Activated CD4-positive, alpha-beta T cell treated with anti-CD3 and anti-CD28 coated beads, Interleukin-2, amount 50 U/mL, for 4 hours (primary cell): Measurements from ENCODE around the gene NCR3LG1.
A peak's percentile ranks its signal among the peaks of the same experiment; 100 is the strongest.

ENCODE experiments used
- DNase-seq, 2 experiments: peaks; one replicate each; pipeline ENCODE4 v3.0.0-alpha.2; 2020

The NCR3LG1 gene

GRCh38 chr11:17375547-17375946 is 23.9 kb downstream of the NCR3LG1 start:
- DNase-seq: no peak

- DNase-seq: no peak
These were observed 24.9 kb downstream of the NCR3LG1 start for GRCh38 chr11:17376493-17376892.

DNA sequence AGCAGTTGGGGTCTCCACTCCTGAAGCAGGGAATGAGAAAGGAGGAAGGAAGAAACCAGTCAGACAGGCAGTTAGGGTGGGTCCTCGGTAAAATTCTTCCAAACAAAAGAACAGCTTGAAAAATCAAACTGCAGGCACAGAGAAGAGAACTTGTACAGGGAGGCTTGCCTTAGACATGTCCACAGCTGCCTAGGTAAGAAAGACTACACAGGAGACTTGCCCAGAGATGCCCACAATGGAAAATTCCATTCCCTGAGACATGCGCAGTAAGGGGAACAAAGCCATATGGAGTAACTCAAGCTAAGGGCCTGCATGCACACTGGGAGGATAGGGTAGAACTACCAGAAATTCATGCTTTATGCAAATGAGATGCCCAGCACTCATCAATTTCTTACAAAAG is 27.1 kb downstream of the NCR3LG1 start:
- DNase-seq: no peak

DNA sequence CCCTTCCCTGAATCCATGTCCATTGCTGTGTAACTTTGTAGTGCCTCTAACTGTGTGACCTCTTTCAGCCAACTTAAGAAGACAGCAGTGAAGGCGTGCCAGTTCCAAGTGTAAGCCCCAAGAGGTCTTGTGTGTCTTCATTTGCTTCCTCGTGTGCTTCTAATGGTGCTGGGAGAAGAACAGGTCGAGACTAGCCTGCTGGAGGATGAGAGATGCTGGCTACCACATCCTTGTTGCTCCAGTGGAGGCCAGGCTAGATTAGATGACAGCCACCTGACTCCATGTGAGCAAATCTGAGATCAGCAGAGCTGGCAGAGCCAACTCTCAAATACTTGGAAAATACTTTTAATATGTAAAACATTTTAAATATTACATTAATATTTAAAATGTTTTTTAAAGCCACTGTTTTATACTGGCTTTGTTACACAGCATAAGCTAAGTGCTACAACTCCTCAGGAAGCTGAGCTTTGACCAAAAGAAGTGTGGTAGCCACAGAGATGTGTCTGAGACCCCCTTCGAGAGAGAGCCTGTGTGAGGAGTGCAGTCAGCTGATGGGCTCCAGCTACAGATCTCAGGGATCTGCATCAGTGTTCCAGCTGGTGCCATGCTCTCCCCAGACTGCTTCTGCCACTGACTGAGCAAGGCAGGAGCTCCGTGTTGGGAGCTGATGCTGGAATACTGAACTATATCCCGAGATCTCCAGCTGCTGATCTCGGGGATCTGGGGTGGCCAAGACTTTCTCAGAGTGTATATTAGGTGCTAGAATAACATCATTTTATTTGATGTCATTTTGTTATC is 28.0 kb downstream of the NCR3LG1 start:
- no peak for DNase-seq

GRCh38 chr11:17381156-17381555 is 29.6 kb downstream of the NCR3LG1 start:
- no peak for DNase-seq

DNA sequence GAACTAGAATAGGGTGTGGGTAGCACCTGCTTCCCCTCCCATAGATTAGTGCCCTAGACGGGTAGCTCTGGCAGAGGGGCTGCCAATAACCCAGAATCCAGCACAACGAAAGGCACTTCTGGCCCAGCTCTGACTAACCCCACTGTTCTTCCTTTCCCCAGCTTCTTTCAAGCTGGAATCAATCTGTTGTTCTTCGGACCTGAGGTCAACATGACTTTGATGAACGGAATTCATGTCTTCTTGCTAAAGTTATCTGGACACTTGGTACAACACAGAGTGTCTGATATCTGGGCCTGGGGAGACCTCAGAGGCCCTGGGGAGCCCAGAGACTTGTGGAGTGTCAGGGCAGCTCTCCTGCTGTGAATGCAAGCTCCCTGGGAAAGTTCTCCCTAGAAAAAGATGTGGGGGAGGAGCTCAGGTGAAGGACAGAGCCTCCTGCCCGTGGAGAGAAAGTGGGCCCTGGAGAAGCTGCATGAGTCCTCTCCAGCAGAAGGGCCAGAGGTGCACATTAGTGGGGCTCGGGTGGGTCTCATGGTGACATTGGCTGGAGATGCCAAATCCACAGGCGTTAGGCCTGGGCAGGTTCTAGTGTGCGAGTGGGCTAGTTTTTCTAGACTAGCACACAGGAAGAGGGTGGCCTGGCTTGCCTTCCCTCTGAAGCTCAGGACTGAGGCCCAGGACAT is 30.6 kb downstream of the NCR3LG1 start:
- no peak for DNase-seq

DNA sequence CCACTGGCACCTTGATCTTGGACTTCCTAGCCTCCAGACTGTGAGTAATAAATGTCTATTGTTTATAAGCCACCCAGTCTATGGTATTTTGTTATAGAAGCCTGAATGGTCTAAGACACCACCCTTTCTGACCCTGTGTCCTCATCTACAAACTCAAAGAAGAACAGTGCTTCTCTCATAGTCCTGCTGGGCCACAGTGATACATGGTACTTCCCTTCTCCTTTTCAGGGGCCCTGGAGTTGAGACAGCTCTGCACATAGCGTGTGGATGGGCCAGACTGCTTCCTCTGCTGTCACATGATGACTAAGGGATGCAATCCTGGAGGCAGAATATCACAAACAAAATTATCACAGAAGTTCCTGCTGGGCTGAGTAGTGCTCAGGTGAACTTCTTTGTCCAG is 31.9 kb downstream of the NCR3LG1 start:
- DNase-seq: no peak

- DNase-seq: peak; percentile 71 to 72
These were observed 32.5 kb downstream of the NCR3LG1 start for GRCh38 chr11:17384002-17384511.

DNA sequence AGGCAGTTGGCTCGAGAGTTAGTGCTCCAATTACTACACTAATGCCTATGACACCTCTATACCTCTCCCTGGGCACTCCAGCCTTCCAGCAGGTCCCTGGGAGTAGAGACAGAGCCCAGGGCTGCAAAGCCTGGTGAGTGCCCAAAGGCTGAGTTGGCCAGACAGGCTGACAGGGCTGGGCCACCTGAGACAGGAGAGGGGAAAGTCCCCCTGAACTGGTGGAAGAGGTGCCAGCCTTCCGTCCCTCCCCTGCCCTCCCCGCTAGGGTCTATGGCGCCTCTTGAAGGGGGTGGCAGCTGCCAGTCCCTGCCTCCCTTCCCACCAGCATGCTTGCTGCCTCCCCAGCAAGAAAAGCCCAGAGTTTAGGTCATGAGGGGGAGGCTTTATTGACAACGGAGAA is 33.9 kb downstream of the NCR3LG1 start:
- no peak for DNase-seq

DNA sequence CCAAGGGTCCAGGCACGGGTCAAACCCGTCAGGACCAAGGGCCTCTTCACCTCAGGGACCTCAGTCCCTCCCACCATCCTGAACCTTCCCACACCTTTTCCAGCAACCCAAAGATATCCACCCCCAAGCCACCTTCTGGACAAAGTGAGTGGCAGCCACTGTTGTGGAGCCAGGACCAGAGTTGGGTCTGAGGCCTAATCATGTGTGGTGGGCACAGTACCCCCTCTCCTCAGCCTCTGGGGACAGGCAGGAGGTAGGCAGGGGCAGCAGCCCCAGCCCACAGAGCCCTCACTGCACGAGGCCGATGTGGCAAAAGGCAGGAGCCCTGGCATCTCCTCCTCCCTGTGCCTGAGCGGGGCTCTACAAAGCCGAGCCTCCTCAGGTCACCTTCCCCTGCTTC is 34.3 kb downstream of the NCR3LG1 start:
- no peak for DNase-seq

- DNase-seq: peak; percentile 13 to 17
These were observed 34.9 kb downstream of the NCR3LG1 start for GRCh38 chr11:17386331-17387084.

GRCh38 chr11:17387254-17387653 is 35.7 kb downstream of the NCR3LG1 start:
- DNase-seq: no peak

- DNase-seq: no peak
These were observed 36.2 kb downstream of the NCR3LG1 start for GRCh38 chr11:17387811-17388210.

DNA sequence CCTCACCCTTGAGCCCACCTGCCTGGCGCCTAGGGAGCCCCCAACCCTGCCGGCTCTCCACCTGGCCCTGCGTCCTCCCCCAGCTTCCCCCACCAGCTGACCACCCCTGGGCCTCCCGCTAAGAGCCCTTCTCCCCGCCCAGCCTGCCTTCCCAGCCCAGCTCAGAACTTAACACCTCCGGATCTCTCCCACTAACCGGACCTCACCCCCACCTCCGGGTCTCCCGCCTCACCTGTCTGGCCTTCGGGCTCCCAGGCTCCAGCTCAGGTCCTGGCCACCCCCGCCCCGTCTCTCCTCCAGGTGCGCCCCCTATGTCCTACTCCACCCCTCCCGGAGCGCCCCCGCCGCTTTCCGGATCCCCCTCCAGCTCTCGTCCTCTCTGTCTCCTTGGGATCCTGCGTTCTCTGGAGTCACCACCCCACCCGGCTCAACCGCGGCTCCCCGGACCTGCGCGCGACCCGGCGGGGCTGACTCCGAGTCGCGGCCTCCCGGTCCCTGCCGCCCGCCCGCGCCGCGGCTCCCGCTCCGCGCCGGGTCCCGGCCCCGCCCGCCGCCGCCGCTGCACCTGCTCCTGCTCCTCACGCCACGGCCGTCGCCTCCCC is 37.1 kb downstream of the NCR3LG1 start, which contains the start of gene KCNJ11:
KCNJ11 (minus strand) TSS at position 51 of the 602 bp plus-strand sequence. CDS start 568 bp downstream, outside the sequence.
- peak in 1 of 2 experiments; percentile 11 for DNase-seq

- DNase-seq: peak; percentile 75
These were observed 37.8 kb downstream of the NCR3LG1 start for GRCh38 chr11:17389211-17389956.

DNA sequence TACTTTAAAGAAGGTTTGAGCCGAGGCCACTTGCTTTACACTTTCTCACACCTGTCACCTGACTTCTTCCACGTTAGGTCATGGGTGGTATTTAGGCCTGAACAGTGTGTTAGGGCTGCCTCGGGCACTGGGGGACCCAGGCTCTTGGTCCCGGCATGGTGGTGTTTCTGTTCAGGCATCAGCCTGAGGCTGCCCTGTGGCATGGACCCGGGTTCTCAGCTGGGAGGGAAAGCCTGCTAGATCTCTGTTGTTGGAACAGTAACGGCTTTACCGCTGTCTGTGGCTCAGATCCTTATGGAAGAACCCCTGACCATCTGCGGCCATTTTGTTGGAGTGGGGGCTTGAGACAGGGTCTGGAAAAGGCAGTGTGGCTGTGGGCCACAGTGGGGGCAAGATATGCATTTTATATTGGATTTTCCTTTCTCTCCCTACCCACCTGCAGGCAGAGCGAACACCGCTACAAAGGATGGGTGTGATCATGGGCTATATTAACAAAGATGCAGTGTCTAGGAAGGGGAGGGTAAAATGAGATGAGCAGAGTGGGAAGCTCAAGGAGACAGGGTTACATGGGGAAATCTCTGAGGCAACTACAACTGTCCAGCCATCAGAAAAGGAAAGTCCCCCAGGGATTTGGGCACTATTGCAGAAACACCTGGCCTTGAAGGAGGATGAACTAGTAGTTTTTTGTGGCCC is 38.5 kb downstream of the NCR3LG1 start:
- DNase-seq: no peak

- DNase-seq: no peak
These were observed 40.1 kb downstream of the NCR3LG1 start for GRCh38 chr11:17391493-17392355.

DNA sequence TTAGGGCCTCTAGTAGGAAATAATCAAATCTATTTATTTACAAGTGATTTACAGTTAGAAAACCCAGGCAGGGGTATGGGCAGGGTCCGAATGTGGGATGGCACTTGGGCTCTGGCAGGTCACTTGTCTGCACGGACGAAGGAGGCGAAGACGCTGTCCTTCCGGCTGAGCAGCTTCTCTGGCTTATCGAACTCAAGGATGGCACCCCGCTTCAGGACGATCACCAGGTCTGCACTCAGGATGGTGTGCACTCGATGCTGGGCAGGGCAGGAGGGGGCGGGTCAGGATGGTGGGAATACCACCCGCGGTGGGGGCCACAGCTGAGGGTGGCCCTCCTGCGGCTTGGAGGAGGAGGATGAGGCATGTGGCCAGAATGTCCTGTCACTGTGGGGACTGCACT is 41.3 kb downstream of the NCR3LG1 start:
- DNase-seq: no peak

- no peak for DNase-seq
These were observed 41.9 kb downstream of the NCR3LG1 start for GRCh38 chr11:17393472-17393871.

DNA sequence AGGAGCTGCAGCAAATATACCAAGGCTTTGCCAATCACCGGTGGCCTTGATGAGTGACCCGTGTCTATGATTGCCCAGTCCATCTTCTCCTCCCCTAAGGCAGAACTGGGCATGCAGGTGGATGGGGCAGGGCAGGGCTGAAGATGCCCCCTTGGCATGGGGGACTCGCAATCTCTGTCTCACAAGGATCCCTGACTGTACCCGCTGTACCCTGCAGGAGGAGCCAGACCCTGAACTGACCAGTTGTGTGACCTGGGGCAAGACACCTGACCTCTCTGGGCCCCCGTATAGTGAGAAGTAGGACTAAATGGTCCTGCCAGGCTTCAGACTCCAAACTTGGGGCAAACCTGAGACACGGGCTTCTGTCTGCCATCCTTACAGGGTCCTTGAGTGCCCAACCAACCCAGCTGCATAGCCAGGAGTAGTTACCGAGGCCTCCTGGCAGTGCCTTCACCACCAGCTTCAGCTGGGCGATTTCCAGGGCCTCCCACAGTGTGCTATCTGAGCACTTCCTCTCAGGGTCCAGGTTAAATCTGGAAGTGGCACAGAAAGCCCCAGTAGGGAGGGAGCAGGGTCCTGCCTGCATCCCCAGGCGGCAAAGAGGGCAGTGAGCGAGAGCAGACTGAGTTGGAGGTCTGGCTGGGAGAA is 43.3 kb downstream of the NCR3LG1 start:
- no peak for DNase-seq
